ENCODE measurements around the gene SLC35F3.

Gene SLC35F3

GRCh38 chr1:233971753-233972152 lies 67.3 kb downstream of the SLC35F3 start:
- H2BK5ac ChIP-seq (ENCODE audit: low read length), result no peak overlapping the region
- no peak overlapping the region for H3K27ac ChIP-seq (replicated peaks; ENCODE audit: low read length)
- no peaks in the 10 kb centered on the region for H3K27me3 ChIP-seq (ENCODE audit: control insufficient read depth in 3 of 3, insufficient read depth in 3 of 3, low read depth in 1 of 3, low read length in 3 of 3)
- H3K4ac ChIP-seq (ENCODE audit: low read length), result peak overlapping the region; percentile 27
- no peak overlapping the region for H2BK15ac ChIP-seq (ENCODE audit: low read length)
- no CpG with 5 or more reads among the region's 7 CpGs for WGBS, 2 donors (ENCODE audit: extremely low coverage in 2 of 2, insufficient read length in 2 of 2, insufficient replicate concordance in 1 of 2)
- no peak overlapping the region for H3K9ac ChIP-seq (ENCODE audit: low read depth, low read length, poor library complexity)
- DNase-seq (ENCODE audit: low spot score), result no peak
- H2BK12ac ChIP-seq (ENCODE audit: low read length), result no peak overlapping the region
- H3K36me3 ChIP-seq (replicated peaks in 1 of 2; ENCODE audit: control insufficient read depth in 2 of 2, insufficient read depth in 2 of 2, low read length in 2 of 2), result no peaks in the 10 kb centered on the region
- H3K79me1 ChIP-seq (ENCODE audit: low read depth, low read length), result no peaks in the 10 kb centered on the region
- no peak overlapping the region for H4K91ac ChIP-seq (ENCODE audit: low read depth, low read length, poor library complexity)
- H2AK5ac ChIP-seq (ENCODE audit: low read depth, low read length), result peak overlapping the region; percentile 20
- H3K23ac ChIP-seq (ENCODE audit: low read depth, low read length, poor library complexity), result no peak overlapping the region
- H2BK120ac ChIP-seq (ENCODE audit: low read depth, low read length), result no peak overlapping the region
- no peak overlapping the region for H3K4me2 ChIP-seq (ENCODE audit: insufficient read depth, low read length, poor library complexity, severe bottlenecking)
- H3K4me3 ChIP-seq (ENCODE audit: low read length in 2 of 2), result no peak overlapping the region
- no peak overlapping the region for H2AFZ ChIP-seq (ENCODE audit: low read length)
- no peak overlapping the region for H3K14ac ChIP-seq (ENCODE audit: low read length)
- H3K9me3 ChIP-seq (replicated peaks in 1 of 2; ENCODE audit: control insufficient read depth in 2 of 2, insufficient read depth in 1 of 2, low read depth in 1 of 2, low read length in 2 of 2), result no peaks in the 10 kb centered on the region
- no peak overlapping the region for H4K8ac ChIP-seq (ENCODE audit: low read depth, low read length)
- H3K18ac ChIP-seq (ENCODE audit: low read length), result peak overlapping the region; percentile 31
- H3K4me1 ChIP-seq (ENCODE audit: control insufficient read depth in 2 of 2, insufficient read depth in 1 of 2, low read depth in 1 of 2, low read length in 2 of 2), result peaks cover 0 to 3% of the 10 kb centered on the region in 2 donors

GRCh38 chr1:233972563-233972950 lies 68.1 kb downstream of the SLC35F3 start:
- no peak overlapping the region for H3K23ac ChIP-seq (ENCODE audit: low read depth, low read length, poor library complexity)
- no peak overlapping the region for H3K9ac ChIP-seq (ENCODE audit: low read depth, low read length, poor library complexity)
- DNase-seq (ENCODE audit: low spot score), result no peak
- H2AFZ ChIP-seq (ENCODE audit: low read length), result no peak overlapping the region
- H3K27ac ChIP-seq (replicated peaks; ENCODE audit: low read length), result no peak overlapping the region
- no peak overlapping the region for H3K18ac ChIP-seq (ENCODE audit: low read length)
- H3K79me1 ChIP-seq (ENCODE audit: low read depth, low read length), result no peaks in the 10 kb centered on the region
- H3K4ac ChIP-seq (ENCODE audit: low read length), result no peak overlapping the region
- H3K4me2 ChIP-seq (ENCODE audit: insufficient read depth, low read length, poor library complexity, severe bottlenecking), result no peak overlapping the region
- H2BK15ac ChIP-seq (ENCODE audit: low read length), result no peak overlapping the region
- no peak overlapping the region for H2BK12ac ChIP-seq (ENCODE audit: low read length)
- H3K36me3 ChIP-seq (replicated peaks in 1 of 2; ENCODE audit: control insufficient read depth in 2 of 2, insufficient read depth in 2 of 2, low read length in 2 of 2), result no peaks in the 10 kb centered on the region
- H2BK5ac ChIP-seq (ENCODE audit: low read length), result no peak overlapping the region
- H3K4me3 ChIP-seq (ENCODE audit: low read length in 2 of 2), result no peak overlapping the region
- no peak overlapping the region for H3K14ac ChIP-seq (ENCODE audit: low read length)
- no peaks in the 10 kb centered on the region for H3K27me3 ChIP-seq (ENCODE audit: control insufficient read depth in 3 of 3, insufficient read depth in 3 of 3, low read depth in 1 of 3, low read length in 3 of 3)
- H2BK120ac ChIP-seq (ENCODE audit: low read depth, low read length), result no peak overlapping the region
- H2AK5ac ChIP-seq (ENCODE audit: low read depth, low read length), result no peak overlapping the region
- no peak overlapping the region for H4K8ac ChIP-seq (ENCODE audit: low read depth, low read length)
- no peak overlapping the region for H4K91ac ChIP-seq (ENCODE audit: low read depth, low read length, poor library complexity)
- WGBS, 2 donors (ENCODE audit: extremely low coverage in 2 of 2, insufficient read length in 2 of 2, insufficient replicate concordance in 1 of 2), result no CpG with 5 or more reads among the region's 4 CpGs
- peaks cover 0 to 3% of the 10 kb centered on the region in 2 donors for H3K4me1 ChIP-seq (ENCODE audit: control insufficient read depth in 2 of 2, insufficient read depth in 1 of 2, low read depth in 1 of 2, low read length in 2 of 2)
- H3K9me3 ChIP-seq (replicated peaks in 1 of 2; ENCODE audit: control insufficient read depth in 2 of 2, insufficient read depth in 1 of 2, low read depth in 1 of 2, low read length in 2 of 2), result no peaks in the 10 kb centered on the region

- Histone ChIP-seq H2AFZ (ENCODE audit: low read length) (no peak overlapping the region), H4K91ac (ENCODE audit: low read depth, low read length, poor library complexity) (no peak overlapping the region), H2BK120ac (ENCODE audit: low read depth, low read length) (no peak overlapping the region), H2AK5ac (ENCODE audit: low read depth, low read length) (no peak overlapping the region), H3K14ac (ENCODE audit: low read length) (no peak overlapping the region), H3K4me2 (ENCODE audit: insufficient read depth, low read length, poor library complexity, severe bottlenecking) (no peak overlapping the region), H3K27me3 (ENCODE audit: control insufficient read depth in 3 of 3, insufficient read depth in 3 of 3, low read depth in 1 of 3, low read length in 3 of 3) (no peaks in the 10 kb centered on the region), H3K79me1 (ENCODE audit: low read depth, low read length) (no peaks in the 10 kb centered on the region), H3K18ac (ENCODE audit: low read length) (no peak overlapping the region), H3K9me3 (replicated peaks in 1 of 2; ENCODE audit: control insufficient read depth in 2 of 2, insufficient read depth in 1 of 2, low read depth in 1 of 2, low read length in 2 of 2) (no peaks in the 10 kb centered on the region), H3K4me1 (ENCODE audit: control insufficient read depth in 2 of 2, insufficient read depth in 1 of 2, low read depth in 1 of 2, low read length in 2 of 2) (peaks cover 0 to 3% of the 10 kb centered on the region in 2 donors), H2BK12ac (ENCODE audit: low read length) (no peak overlapping the region), H3K27ac (replicated peaks; ENCODE audit: low read length) (no peak overlapping the region), H3K23ac (ENCODE audit: low read depth, low read length, poor library complexity) (no peak overlapping the region), H2BK15ac (ENCODE audit: low read length) (no peak overlapping the region), H3K36me3 (replicated peaks in 1 of 2; ENCODE audit: control insufficient read depth in 2 of 2, insufficient read depth in 2 of 2, low read length in 2 of 2) (no peaks in the 10 kb centered on the region), H3K4me3 (ENCODE audit: low read length in 2 of 2) (no peak overlapping the region), H4K8ac (ENCODE audit: low read depth, low read length) (no peak overlapping the region), H2BK5ac (ENCODE audit: low read length) (no peak overlapping the region), H3K9ac (ENCODE audit: low read depth, low read length, poor library complexity) (no peak overlapping the region), H3K4ac (ENCODE audit: low read length) (no peak overlapping the region)
- no CpG with 5 or more reads among the region's 7 CpGs for WGBS, 2 donors (ENCODE audit: extremely low coverage in 2 of 2, insufficient read length in 2 of 2, insufficient replicate concordance in 1 of 2)
- no peak for DNase-seq (ENCODE audit: low spot score)
These were observed 68.6 kb downstream of the SLC35F3 start for GRCh38 chr1:233972951-233973635.

- Histone ChIP-seq H3K4me1 (ENCODE audit: control insufficient read depth in 2 of 2, insufficient read depth in 1 of 2, low read depth in 1 of 2, low read length in 2 of 2) (no peaks in the 10 kb centered on the region), H3K36me3 (replicated peaks in 1 of 2; ENCODE audit: control insufficient read depth in 2 of 2, insufficient read depth in 2 of 2, low read length in 2 of 2) (no peaks in the 10 kb centered on the region), H2BK5ac (ENCODE audit: low read length) (no peak overlapping the region), H2BK15ac (ENCODE audit: low read length) (no peak overlapping the region), H3K18ac (ENCODE audit: low read length) (peak overlapping the region; percentile 21), H2BK120ac (ENCODE audit: low read depth, low read length) (no peak overlapping the region), H2AFZ (ENCODE audit: low read length) (no peak overlapping the region), H3K23ac (ENCODE audit: low read depth, low read length, poor library complexity) (peak overlapping the region; percentile 75), H3K9ac (ENCODE audit: low read depth, low read length, poor library complexity) (no peak overlapping the region), H4K91ac (ENCODE audit: low read depth, low read length, poor library complexity) (no peak overlapping the region), H3K27me3 (ENCODE audit: control insufficient read depth in 3 of 3, insufficient read depth in 3 of 3, low read depth in 1 of 3, low read length in 3 of 3) (no peaks in the 10 kb centered on the region), H3K9me3 (replicated peaks in 1 of 2; ENCODE audit: control insufficient read depth in 2 of 2, insufficient read depth in 1 of 2, low read depth in 1 of 2, low read length in 2 of 2) (no peaks in the 10 kb centered on the region), H3K4me3 (ENCODE audit: low read length in 2 of 2) (no peak overlapping the region), H2BK12ac (ENCODE audit: low read length) (no peak overlapping the region), H3K79me1 (ENCODE audit: low read depth, low read length) (no peaks in the 10 kb centered on the region), H3K4me2 (ENCODE audit: insufficient read depth, low read length, poor library complexity, severe bottlenecking) (no peak overlapping the region), H4K8ac (ENCODE audit: low read depth, low read length) (no peak overlapping the region), H3K14ac (ENCODE audit: low read length) (no peak overlapping the region), H2AK5ac (ENCODE audit: low read depth, low read length) (no peak overlapping the region), H3K27ac (replicated peaks; ENCODE audit: low read length) (no peak overlapping the region), H3K4ac (ENCODE audit: low read length) (no peak overlapping the region)
- DNase-seq (ENCODE audit: low spot score), result no peak
- WGBS, 2 donors (ENCODE audit: extremely low coverage in 2 of 2, insufficient read length in 2 of 2, insufficient replicate concordance in 1 of 2), result no CpG with 5 or more reads among the region's 11 CpGs
These were observed 71.0 kb downstream of the SLC35F3 start for GRCh38 chr1:233975486-233975885.

All from neuronal stem cell (in vitro differentiated cells).